Hindlimb muscle (tissue), 1 donor: ENCODE data around the gene ITGAE. TPM values are rescaled to one million over a fixed set of nuclear protein-coding genes. Genes with fewer than 3 reads are reported as not detected.
"Not testable (repeated sequence)": the region's sequence is repeated elsewhere in the genome, so short reads cannot be mapped to it uniquely, and the experiment has no call there.

ENCODE experiments used
- DNase-seq: peaks from one replicate; pipeline ENCODE4 v3.0.0-alpha.2; 2013
- polyA plus RNA-seq: library from polyadenylated mRNA; unstranded; fragments of 120-200 nt; gene quantifications from one replicate; pipeline ENCODE4 v1.2.1, GENCODE V29; 2013; ENCODE audit not compliant: insufficient read length

The ITGAE gene
- polyA plus RNA-seq, 1 donor, result 29.2 TPM

- DNase-seq, result no peak
Observed at GRCh38 chr17:3761036-3761917, 39.7 kb downstream of the ITGAE start.

GRCh38 chr17:3759597-3760216 is 41.3 kb downstream of the ITGAE start:
- DNase-seq, result no peak

- no peak for DNase-seq
Observed at GRCh38 chr17:3755335-3756030, 45.5 kb downstream of the ITGAE start.

- no peak for DNase-seq
Observed at GRCh38 chr17:3754458-3755334, 46.3 kb downstream of the ITGAE start.

- DNase-seq, result no peak
Observed at GRCh38 chr17:3754066-3754457, 46.9 kb downstream of the ITGAE start.

- DNase-seq, result no peak
Observed at GRCh38 chr17:3753624-3754023, 47.4 kb downstream of the ITGAE start.

GRCh38 chr17:3751836-3752235 is 49.2 kb downstream of the ITGAE start:
- DNase-seq, result no peak

- DNase-seq, result no peak
Observed at GRCh38 chr17:3750926-3751325, 50.1 kb downstream of the ITGAE start.

GRCh38 chr17:3750296-3750695 is 50.7 kb downstream of the ITGAE start:
- DNase-seq, result no peak

GRCh38 chr17:3748576-3748975 is 52.4 kb downstream of the ITGAE start:
- DNase-seq, result no peak

GRCh38 chr17:3747805-3748204 is 53.2 kb downstream of the ITGAE start:
- DNase-seq, result no peak

- no peak for DNase-seq
Observed at GRCh38 chr17:3745071-3745470, 55.9 kb downstream of the ITGAE start.

- DNase-seq, result no peak
Observed at GRCh38 chr17:3744014-3744413, 57.0 kb downstream of the ITGAE start.

- DNase-seq, result no peak
Observed at GRCh38 chr17:3740611-3741073, 60.3 kb downstream of the ITGAE start.

- DNase-seq, result no peak
Observed at GRCh38 chr17:3739422-3740124, 61.4 kb downstream of the ITGAE start.

GRCh38 chr17:3738562-3739295 is 62.3 kb downstream of the ITGAE start:
- DNase-seq, result no peak

GRCh38 chr17:3735515-3735914 is 65.5 kb downstream of the ITGAE start:
- no peak for DNase-seq

GRCh38 chr17:3734911-3735276 is 66.1 kb downstream of the ITGAE start:
- DNase-seq, result not testable (repeated sequence)

- DNase-seq, result no peak
Observed at GRCh38 chr17:3732210-3732621, 68.8 kb downstream of the ITGAE start.

- no peak for DNase-seq
Observed at GRCh38 chr17:3730881-3731429, 70.0 kb downstream of the ITGAE start.

- no peak for DNase-seq
Observed at GRCh38 chr17:3729881-3730280, 71.1 kb downstream of the ITGAE start.
